Caco-2 (cell line): ENCODE measurements around the gene ZNF182. TPM values are rescaled to one million over a fixed set of nuclear protein-coding genes. Genes with fewer than 3 reads are reported as not detected.
A peak's percentile ranks its signal among the peaks of the same experiment; 100 is the strongest.

Source experiments
- Bru-seq: library from RNA; stranded (reverse); fragments of 400-500 nt; gene quantifications from one replicate; lab custom pipeline; 2021; lab: Mats Ljungman, UMichigan
- BruChase-seq, 2 experiments: library from RNA; stranded (reverse); fragments of 400-500 nt; gene quantifications; one replicate each; lab custom pipeline; 2021; lab: Mats Ljungman, UMichigan
- BruUV-seq: library from RNA; stranded (reverse); fragments of 400-500 nt; replicated peaks from 2 replicates; lab custom pipeline; 2021; lab: Mats Ljungman, UMichigan
- CTCF ChIA-PET: fragments of 300-600 bp; sonication (Branson Sonifier 250); formaldehyde crosslinking; loops from one replicate; lab custom pipeline; 2022; ENCODE audit warnings: antibody characterized with exemption; lab: Charles Lee
- POLR2A ChIA-PET: fragments of 300-600 bp; sonication (Branson Sonifier 250); formaldehyde crosslinking; loops from one replicate; lab custom pipeline; 2022; ENCODE audit warnings: antibody characterized with exemption; lab: Charles Lee
- DNase-seq, 2 experiments: peaks; one replicate each; pipeline versions ENCODE4 v3.0.0 to v3.0.0-alpha.2; 2020 to 2022
- H3K27me3 ChIP-seq: replicated peaks from 2 replicates; pipeline ENCODE4 v1.6.0; 2011; ENCODE audit warnings: low read length; ENCODE audit not compliant: control insufficient read depth, insufficient read depth
- H3K36me3 ChIP-seq: 2 replicates; pipeline ENCODE4 v1.5.1; 2011; ENCODE audit warnings: low read length; ENCODE audit not compliant: control insufficient read depth, insufficient read depth
- H3K4me1 ChIP-seq: fragments of 250-450 bp; sonication (Bioruptor Pico); 2 replicates; pipeline ENCODE4 v1.5.1; 2020; ENCODE audit warnings: mild to moderate bottlenecking
- H3K4me3 ChIP-seq: 2 replicates; pipeline ENCODE4 v1.5.1; 2011; ENCODE audit warnings: low read depth, mild to moderate bottlenecking, control low read depth, low read length
- H3K9me3 ChIP-seq: fragments of 250-450 bp; sonication (Bioruptor Pico); 2 replicates; pipeline ENCODE4 v1.5.1; 2020; ENCODE audit warnings: mild to moderate bottlenecking, moderate library complexity
- H3K27ac Mint-ChIP-seq: one replicate; pipeline ENCODE4 v1.8.0; 2022; ENCODE audit warnings: mixed read lengths; ENCODE audit not compliant: unreplicated experiment
- H3K27me3 Mint-ChIP-seq: one replicate; pipeline ENCODE4 v1.8.0; 2022; ENCODE audit warnings: mixed read lengths; ENCODE audit not compliant: insufficient read depth, unreplicated experiment
- H3K36me3 Mint-ChIP-seq: one replicate; pipeline ENCODE4 v1.8.0; 2022; ENCODE audit warnings: mild to moderate bottlenecking, mixed read lengths; ENCODE audit not compliant: insufficient read depth, unreplicated experiment
- H3K4me1 Mint-ChIP-seq: one replicate; pipeline ENCODE4 v1.8.0; 2022; ENCODE audit warnings: low read depth, mixed read lengths; ENCODE audit not compliant: unreplicated experiment
- H3K4me3 Mint-ChIP-seq: one replicate; pipeline ENCODE4 v1.8.0; 2022; ENCODE audit warnings: mild to moderate bottlenecking, moderate library complexity, mixed read lengths; ENCODE audit not compliant: unreplicated experiment
- H3K9me3 Mint-ChIP-seq: one replicate; pipeline ENCODE4 v1.8.0; 2022; ENCODE audit warnings: mixed read lengths; ENCODE audit not compliant: unreplicated experiment
- intact Hi-C: fragments of 100-400 bp; cut with micrococcal nuclease; formaldehyde crosslinking; loops from one replicate; pipeline ENCODE4 v1.10.0; 2022; ENCODE audit not compliant: unreplicated experiment
- long read RNA-seq: library from polyadenylated mRNA; stranded (forward); transcript quantifications from one replicate; pipeline ENCODE4 v2.0.0, GENCODE V29; 2022
- total RNA-seq: library from RNA; stranded (reverse); gene quantifications from 2 replicates; pipeline ENCODE4 v1.2.3, GENCODE V29; 2022
- TF ChIP-seq, protein P1 (sequence below), 2 experiments: fragments of 200-600 bp in 1 of 2; IDR thresholded peaks; 1 replicate in 1 of 2; 2 replicates in 1 of 2; pipeline versions ENCODE4 v1.5.1 to v1.8.0; 2011 to 2022; ENCODE audit warnings: antibody characterized with exemption in 1 of 2, control low read depth in 1 of 2, inconsistent platforms in 1 of 2, low read depth in 1 of 2, low read length in 1 of 2, mild to moderate bottlenecking in 1 of 2, moderate library complexity in 1 of 2; ENCODE audit not compliant: insufficient read depth in 1 of 2, severe bottlenecking in 1 of 2, unreplicated experiment in 1 of 2

Gene ZNF182
- total RNA-seq (3.9 and 4.5 TPM in 2 replicates), Bru-seq, nascent RNA (percentile 61 among the genes with signal in this experiment), BruChase-seq, experiment 1, labeled RNA remaining after a 2-hour chase (percentile 65 among the genes with signal in this experiment), BruChase-seq, experiment 2, labeled RNA remaining after a 6-hour chase (percentile 54 among the genes with signal in this experiment)
- long read RNA-seq, partial matches to known transcripts, result 0 of 2 reads
- long read RNA-seq, other reads (novel, unspliced or antisense), result 2 of 2 reads

DNA sequence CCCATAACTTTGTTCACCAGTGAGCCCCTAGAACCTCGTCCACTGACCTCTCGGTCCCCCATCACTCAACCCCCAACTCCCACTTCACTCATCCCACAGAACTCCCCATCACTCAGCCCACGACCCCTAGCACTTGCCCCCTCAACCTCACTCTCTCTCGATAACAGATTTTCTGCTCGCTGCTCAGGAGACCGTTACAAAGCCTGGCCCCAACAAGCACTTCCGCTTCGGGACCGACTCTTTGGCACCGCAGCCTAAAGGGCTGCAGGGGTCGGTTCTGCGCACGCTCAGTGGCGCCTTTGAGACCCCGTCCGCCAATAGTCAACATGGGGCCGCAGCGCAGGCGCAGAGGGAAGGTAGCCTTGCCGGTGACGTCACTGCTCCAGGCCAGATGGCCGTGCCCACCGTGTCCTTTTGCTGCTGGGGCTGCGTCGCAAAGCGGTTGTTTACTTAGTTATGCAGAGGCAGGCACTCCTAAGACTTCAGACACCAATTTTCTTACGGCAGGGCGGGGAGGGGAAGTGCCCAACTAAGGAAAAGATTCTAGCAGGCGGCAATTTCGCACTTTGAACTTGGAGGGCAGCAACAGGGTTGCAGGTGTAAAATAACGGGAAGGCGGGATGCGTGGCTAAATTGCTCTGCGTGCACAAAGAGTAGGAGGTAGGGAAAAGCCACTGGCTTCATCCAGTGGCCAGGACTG is at the start of gene ZNF182:
ZNF182 (minus strand) TSS at position 232 of the 700 bp plus-strand sequence. CDS start 1,380 bp downstream, outside the sequence.
- H3K9me3 Mint-ChIP-seq, result no peaks in the 10 kb centered on the region
- H3K4me1 Mint-ChIP-seq, result no peaks in the 10 kb centered on the region
- ChIA-PET POLR2A (no interaction called here), CTCF (no interaction called here)
- Histone ChIP-seq H3K9me3 (no peaks in the 10 kb centered on the region), H3K4me1 (no peaks in the 10 kb centered on the region), H3K36me3 (no peaks in the 10 kb centered on the region), H3K4me3 (peak within 1 kb of the TSS; percentile 46), H3K27me3 (no peaks in the 10 kb centered on the region)
- H3K36me3 Mint-ChIP-seq, result peaks cover 4% of the 10 kb centered on the region
- H3K4me3 Mint-ChIP-seq, result peak within 1 kb of the TSS; percentile 96
- BruUV-seq, result no TSS peak
- TF ChIP-seq, protein P1, sequence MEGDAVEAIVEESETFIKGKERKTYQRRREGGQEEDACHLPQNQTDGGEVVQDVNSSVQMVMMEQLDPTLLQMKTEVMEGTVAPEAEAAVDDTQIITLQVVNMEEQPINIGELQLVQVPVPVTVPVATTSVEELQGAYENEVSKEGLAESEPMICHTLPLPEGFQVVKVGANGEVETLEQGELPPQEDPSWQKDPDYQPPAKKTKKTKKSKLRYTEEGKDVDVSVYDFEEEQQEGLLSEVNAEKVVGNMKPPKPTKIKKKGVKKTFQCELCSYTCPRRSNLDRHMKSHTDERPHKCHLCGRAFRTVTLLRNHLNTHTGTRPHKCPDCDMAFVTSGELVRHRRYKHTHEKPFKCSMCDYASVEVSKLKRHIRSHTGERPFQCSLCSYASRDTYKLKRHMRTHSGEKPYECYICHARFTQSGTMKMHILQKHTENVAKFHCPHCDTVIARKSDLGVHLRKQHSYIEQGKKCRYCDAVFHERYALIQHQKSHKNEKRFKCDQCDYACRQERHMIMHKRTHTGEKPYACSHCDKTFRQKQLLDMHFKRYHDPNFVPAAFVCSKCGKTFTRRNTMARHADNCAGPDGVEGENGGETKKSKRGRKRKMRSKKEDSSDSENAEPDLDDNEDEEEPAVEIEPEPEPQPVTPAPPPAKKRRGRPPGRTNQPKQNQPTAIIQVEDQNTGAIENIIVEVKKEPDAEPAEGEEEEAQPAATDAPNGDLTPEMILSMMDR (IDR thresholded peaks at IDR 0.05; ENCODE audit: insufficient read depth in 1 of 2, low read depth in 1 of 2, low read length in 1 of 2, severe bottlenecking in 1 of 2, unreplicated experiment in 1 of 2), result no peak
- intact Hi-C loops, result no loop called here
- peak; percentile 90 for DNase-seq
- H3K27me3 Mint-ChIP-seq, result no peaks in the 10 kb centered on the region
- peak within 1 kb of the TSS; percentile 86 for H3K27ac Mint-ChIP-seq

DNA sequence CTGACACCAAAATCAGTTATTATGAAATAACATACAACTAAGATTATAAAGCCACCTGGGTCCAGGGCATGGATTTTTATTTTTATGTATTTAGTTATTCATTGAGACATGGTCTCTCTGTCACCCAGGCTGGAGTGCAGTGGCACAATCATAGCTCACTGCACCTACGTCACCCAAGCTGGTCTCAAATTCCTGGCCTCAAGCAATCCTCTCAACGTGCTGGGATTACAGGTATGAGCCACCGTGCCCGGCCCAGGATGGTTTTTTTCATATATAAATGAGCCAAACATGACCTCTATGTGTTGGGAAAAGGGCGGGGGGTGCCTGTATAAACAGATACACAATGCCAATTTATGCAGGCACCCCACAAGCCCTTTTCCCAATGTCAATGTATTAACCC is 43.1 kb upstream of the ZNF182 start:
- TF ChIP-seq, protein P1 (IDR thresholded peaks at IDR 0.05; ENCODE audit: insufficient read depth in 1 of 2, low read depth in 1 of 2, low read length in 1 of 2, severe bottlenecking in 1 of 2, unreplicated experiment in 1 of 2), result no peak
- Histone ChIP-seq H3K36me3 (no peaks in the 10 kb centered on the region), H3K4me3 (no peak overlapping the region), H3K4me1 (no peaks in the 10 kb centered on the region), H3K27me3 (no peaks in the 10 kb centered on the region), H3K9me3 (no peaks in the 10 kb centered on the region)
- no TSS peak for BruUV-seq
- CTCF ChIA-PET, result no interaction called here
- no peaks in the 10 kb centered on the region for H3K27me3 Mint-ChIP-seq
- H3K27ac Mint-ChIP-seq, result no peak overlapping the region
- intact Hi-C loops, result no loop called here
- H3K4me3 Mint-ChIP-seq, result no peak overlapping the region
- H3K9me3 Mint-ChIP-seq, result peaks cover 13% of the 10 kb centered on the region
- POLR2A ChIA-PET, result no interaction called here
- no peak for DNase-seq
- peaks cover 14% of the 10 kb centered on the region for H3K4me1 Mint-ChIP-seq
- peaks cover 6% of the 10 kb centered on the region for H3K36me3 Mint-ChIP-seq

DNA sequence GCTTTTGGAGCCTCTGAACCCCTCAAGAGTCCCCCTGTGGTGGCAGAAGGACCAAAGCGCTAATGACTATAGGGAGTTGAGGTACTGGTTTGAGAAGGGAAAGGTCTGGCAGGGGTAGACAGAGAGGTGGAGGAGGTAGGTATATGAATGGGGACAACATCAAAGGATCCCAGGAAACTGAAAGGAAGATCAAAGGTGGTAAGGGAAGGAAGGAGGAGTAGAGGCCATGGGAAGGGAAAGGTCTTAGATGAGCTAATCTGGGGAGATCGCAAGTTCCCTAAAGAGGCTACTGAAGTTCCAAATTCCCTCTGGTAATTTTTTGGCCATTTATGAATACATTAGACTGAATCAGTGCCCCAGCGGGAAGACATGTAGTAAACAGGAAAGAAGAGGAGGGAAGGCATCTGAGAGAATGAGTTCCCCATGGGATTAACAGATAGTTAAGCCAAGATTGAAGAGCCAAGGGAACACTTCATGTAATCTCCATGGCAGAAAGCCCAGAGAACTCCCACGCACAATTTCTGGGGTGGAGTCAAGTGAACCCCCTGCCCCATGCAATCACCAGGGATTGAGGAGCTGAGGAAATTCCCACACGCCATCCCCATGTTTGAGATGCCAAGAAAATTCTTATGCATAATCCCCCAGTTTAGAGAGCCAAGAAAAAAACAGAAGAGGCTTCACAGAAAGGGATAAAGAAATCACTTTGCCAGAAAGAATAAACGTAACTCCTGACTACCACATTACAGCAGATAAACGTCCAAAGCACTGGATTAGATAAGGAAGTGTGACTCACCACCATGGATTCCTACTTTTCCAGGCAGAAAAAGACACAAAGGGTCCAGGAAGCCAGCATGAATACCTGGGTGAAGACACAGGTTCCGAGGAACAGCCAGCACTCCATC is 41.9 kb upstream of the ZNF182 start:
- TF ChIP-seq, protein P1 (IDR thresholded peaks at IDR 0.05; ENCODE audit: insufficient read depth in 1 of 2, low read depth in 1 of 2, low read length in 1 of 2, severe bottlenecking in 1 of 2, unreplicated experiment in 1 of 2), result no peak
- H3K4me1 ChIP-seq, result no peaks in the 10 kb centered on the region

More for the DNA sequence above, 41.9 kb upstream of the ZNF182 start:
- DNase-seq, result peak in 1 of 2 experiments; percentile 9
- H3K27me3 ChIP-seq, result no peaks in the 10 kb centered on the region
- H3K27me3 Mint-ChIP-seq, result no peaks in the 10 kb centered on the region
- POLR2A ChIA-PET, result no interaction called here
- H3K4me3 Mint-ChIP-seq, result no peak overlapping the region
- CTCF ChIA-PET, result no interaction called here
- H3K9me3 ChIP-seq, result no peaks in the 10 kb centered on the region
- no TSS peak for BruUV-seq
- peaks cover 13% of the 10 kb centered on the region for H3K9me3 Mint-ChIP-seq
- H3K4me1 Mint-ChIP-seq, result peaks cover 14% of the 10 kb centered on the region
- intact Hi-C loops, result no loop called here
- H3K27ac Mint-ChIP-seq, result peak overlapping the region; percentile 96
- H3K36me3 Mint-ChIP-seq, result peaks cover 6% of the 10 kb centered on the region
- H3K4me3 ChIP-seq, result no peak overlapping the region
- H3K36me3 ChIP-seq, result no peaks in the 10 kb centered on the region
